Mammary epithelial cell (primary cell): Measurements from ENCODE around the gene LEPROT.

ENCODE experiments used
- EZH2 ChIP-seq: IDR thresholded peaks from 2 replicates; pipeline ENCODE4 v1.6.1; 2012; ENCODE audit warnings: low read length, inconsistent platforms, borderline replicate concordance
- TF ChIP-seq, protein P1 (sequence below), 2 donors: IDR thresholded peaks in 1 of 2; conservative IDR thresholded peaks in 1 of 2; 2 replicates each; pipeline ENCODE4 v1.5.1; 2011 to 2012; ENCODE audit warnings: inconsistent platforms in 2 of 2, low read length in 2 of 2, mild to moderate bottlenecking in 2 of 2, control low read depth in 1 of 2, low read depth in 1 of 2; ENCODE audit not compliant: insufficient read depth in 1 of 2; ENCODE audit errors: extremely low read depth in 1 of 2

DNA sequence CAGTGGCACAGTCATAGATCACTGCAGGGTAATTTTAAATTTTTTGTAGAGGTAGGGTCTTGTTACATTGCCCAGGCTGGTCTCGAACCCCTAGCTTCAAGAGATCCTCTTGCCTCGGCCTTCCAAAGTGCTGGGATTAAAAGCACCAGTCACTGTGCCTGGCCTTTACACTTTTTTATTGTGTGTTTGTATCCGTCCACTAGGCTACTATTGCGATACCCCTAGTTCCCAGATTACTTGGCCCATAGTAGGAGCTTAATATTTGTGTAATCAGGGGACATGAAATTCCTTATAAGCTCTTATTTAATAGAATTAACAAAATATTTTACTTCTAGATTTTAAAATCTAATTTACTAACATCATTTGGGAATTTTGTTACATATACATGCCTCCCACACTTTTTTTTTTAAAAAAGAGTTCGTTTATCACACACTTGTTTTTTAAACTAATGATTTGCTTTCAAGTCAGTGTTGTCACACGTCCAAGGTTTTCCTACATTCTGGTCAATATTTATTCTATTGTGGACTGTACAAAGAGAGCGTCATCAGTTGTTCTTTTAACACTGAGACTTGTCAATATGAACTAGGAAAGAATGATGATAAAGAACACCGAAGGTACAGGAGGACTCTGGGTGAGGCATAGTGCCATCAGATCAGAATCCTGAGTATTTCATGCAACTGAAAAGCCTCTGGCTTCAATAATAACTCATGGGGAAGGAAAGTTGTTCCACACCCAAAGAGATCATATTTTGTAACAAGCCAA, 63.7 kb downstream of the LEPROT start:
- TF ChIP-seq, protein P1, sequence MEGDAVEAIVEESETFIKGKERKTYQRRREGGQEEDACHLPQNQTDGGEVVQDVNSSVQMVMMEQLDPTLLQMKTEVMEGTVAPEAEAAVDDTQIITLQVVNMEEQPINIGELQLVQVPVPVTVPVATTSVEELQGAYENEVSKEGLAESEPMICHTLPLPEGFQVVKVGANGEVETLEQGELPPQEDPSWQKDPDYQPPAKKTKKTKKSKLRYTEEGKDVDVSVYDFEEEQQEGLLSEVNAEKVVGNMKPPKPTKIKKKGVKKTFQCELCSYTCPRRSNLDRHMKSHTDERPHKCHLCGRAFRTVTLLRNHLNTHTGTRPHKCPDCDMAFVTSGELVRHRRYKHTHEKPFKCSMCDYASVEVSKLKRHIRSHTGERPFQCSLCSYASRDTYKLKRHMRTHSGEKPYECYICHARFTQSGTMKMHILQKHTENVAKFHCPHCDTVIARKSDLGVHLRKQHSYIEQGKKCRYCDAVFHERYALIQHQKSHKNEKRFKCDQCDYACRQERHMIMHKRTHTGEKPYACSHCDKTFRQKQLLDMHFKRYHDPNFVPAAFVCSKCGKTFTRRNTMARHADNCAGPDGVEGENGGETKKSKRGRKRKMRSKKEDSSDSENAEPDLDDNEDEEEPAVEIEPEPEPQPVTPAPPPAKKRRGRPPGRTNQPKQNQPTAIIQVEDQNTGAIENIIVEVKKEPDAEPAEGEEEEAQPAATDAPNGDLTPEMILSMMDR (conservative IDR thresholded peaks at IDR 0.05 in 1 of 2, IDR thresholded peaks at IDR 0.05 in 1 of 2; ENCODE audit: extremely low read depth in 1 of 2, insufficient read depth in 1 of 2, low read depth in 1 of 2, low read length in 2 of 2) = no peak
- TF ChIP-seq EZH2 = no peak
